ENCODE results near the gene SAPCD2.

The SAPCD2 gene

GRCh38 chr9:137046088-137046787 lies 24.1 kb downstream of the SAPCD2 start, which contains the start of gene NPDC1:
Gene NPDC1 (minus strand): TSS chr9:137046177. CDS start chr9:137045989, 188 bp downstream.
- TF ChIP-seq, protein P1, sequence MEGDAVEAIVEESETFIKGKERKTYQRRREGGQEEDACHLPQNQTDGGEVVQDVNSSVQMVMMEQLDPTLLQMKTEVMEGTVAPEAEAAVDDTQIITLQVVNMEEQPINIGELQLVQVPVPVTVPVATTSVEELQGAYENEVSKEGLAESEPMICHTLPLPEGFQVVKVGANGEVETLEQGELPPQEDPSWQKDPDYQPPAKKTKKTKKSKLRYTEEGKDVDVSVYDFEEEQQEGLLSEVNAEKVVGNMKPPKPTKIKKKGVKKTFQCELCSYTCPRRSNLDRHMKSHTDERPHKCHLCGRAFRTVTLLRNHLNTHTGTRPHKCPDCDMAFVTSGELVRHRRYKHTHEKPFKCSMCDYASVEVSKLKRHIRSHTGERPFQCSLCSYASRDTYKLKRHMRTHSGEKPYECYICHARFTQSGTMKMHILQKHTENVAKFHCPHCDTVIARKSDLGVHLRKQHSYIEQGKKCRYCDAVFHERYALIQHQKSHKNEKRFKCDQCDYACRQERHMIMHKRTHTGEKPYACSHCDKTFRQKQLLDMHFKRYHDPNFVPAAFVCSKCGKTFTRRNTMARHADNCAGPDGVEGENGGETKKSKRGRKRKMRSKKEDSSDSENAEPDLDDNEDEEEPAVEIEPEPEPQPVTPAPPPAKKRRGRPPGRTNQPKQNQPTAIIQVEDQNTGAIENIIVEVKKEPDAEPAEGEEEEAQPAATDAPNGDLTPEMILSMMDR (IDR thresholded peaks at IDR 0.05), result peak; percentile 94

- TF ChIP-seq, protein P1 (IDR thresholded peaks at IDR 0.05), result no peak
Measured at GRCh38 chr9:137045294-137046087, 24.9 kb downstream of the SAPCD2 start.

DNA sequence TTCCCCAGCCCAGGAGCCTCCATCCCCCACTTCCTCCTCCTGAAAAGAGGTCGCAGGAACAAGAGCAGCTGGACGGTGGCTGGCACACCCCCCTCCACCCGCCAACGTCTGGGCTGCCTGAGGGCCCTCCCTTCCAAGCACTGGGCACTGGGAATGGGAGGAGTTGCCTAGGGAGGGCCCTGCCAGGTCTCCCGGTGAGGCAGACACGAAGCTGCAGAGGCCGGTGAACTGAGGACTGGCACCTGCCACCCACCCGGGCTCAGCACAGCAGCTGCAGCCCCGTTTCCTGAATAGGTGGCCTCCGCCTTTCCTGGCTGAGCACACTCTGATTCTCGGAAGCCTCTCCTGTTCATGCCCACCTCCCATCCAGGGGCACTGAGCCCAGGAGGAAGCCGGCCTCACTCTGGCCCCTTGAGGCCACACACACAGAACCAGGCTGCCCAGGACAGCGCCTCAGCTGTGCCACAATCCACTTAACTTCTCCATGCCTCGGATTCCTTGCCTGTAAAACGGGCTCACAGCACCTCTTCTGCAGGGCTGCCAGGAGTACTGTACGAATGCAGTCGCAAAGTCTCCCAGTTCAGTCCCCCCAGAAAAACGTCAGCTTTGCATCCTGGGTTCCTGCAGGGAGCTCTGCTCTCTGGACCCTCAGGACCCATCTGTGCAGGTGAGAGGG lies 25.7 kb downstream of the SAPCD2 start:
- TF ChIP-seq, protein P1 (IDR thresholded peaks at IDR 0.05), result no peak

DNA sequence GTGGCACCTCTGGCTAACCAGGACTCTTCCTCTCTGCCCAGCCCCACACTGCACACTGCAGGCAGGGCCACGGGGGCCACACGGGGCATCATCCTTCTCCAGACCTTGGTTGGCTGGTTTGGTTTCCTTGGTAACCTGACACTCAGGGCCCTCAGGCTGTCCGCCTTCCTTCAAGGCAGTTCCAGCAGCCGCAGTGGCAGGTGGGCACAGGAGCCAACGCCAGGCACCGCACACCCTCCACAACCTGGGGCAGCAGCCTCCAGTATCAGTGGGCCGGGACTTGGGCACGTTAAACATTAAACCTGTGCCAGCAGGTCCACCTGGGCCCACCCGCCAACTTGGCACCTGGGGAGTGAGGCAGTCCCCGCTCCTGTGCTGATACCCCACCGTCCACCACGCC lies 26.3 kb downstream of the SAPCD2 start:
- TF ChIP-seq, protein P1 (IDR thresholded peaks at IDR 0.05), result no peak

DNA sequence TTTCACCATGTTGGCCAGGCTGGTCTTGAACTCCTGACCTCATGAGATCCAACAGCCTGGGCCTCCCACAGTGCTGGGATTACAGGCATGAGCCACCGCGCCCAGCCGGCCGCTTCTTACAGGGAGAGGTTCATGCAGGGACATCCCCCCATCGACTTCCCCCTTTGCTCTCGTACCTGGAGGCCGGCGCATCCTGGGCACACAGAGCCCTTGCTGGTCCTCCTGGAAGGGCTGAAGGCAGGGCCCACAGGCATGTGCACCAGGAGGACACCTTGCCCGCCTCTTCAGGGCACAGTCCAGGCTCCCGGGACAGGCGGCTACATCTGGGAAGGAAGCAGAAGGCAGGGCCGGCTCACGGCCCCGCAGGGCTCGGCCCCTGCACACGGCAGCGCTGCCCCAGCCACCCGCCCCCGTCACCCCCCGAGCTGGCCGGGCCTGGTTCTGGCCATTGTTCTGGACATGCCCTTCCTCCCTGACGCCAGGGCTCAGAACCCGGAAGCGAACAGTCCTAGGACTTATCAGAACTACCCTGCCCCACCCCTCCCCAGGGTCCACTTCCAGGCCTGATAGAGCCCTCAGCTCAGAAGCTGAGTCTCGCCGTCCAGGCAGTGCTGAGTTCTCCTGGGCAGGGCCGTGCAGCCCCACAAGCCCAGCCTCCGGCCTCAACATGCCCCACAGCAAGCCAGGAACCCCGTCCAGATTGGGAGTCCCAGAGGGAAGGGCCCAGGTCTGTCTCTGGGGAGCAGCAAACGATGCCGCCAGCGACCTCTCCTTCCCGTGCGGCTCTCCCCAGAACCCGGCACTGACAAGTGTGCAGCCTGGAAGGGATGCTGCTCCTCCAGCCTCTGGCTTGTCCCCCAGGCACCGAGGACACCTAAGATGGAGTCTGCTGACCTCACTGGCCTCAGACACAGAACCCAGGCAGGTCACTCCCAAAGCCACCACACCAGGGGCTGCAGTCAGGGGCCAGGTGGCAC lies 27.3 kb downstream of the SAPCD2 start:
- TF ChIP-seq, protein P1 (IDR thresholded peaks at IDR 0.05), result no peak

- TF ChIP-seq, protein P1 (IDR thresholded peaks at IDR 0.05), result no peak
Measured at GRCh38 chr9:137041124-137041523, 29.2 kb downstream of the SAPCD2 start.
